Measurements from ENCODE around the gene CCN5. TPM values are rescaled to one million over a fixed set of nuclear protein-coding genes. Genes with fewer than 3 reads are reported as not detected.

Gene CCN5
- total and polyA plus RNA-seq, 7 donors = 1.0 to 48.7 (median 15.0) TPM

DNA sequence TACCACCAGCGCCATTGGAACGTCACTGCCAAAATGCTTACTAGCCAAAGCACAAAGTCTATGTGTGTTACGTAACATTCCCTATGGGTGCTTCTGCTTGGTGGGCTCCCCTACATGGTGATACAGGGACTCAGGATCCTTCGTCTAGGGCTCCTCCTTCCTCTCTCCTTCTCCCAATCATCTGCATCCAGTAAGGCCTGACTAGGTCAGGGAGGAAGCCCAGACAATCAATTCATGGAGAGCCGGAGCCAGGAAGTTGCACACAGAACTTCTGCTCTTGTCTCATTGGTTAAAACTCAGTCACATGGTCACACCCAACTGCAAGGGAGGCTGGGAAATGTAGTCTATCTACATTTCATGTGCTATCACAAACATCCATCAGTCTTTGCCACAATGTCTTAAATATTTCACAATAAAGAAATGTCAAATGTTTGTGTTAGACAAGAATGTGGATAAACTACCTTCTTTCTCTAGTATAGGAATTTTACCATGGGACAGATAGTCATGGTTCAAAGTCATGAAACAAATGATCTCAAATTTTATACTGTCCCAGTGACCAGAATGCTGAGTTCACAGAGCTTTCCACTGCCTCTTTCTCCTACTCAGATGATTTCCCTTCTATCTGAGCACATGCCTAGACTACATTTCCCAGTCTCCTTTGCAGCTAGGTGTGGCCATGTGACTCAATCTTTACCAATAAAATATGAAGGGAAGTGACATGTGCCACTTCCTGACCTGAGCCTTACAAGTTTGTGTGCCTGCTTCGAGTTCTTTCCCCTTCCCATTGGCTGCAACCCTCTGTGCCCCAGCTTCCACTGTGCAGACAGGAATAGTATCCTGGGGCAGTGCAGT is 21.2 kb downstream of the CCN5 start:
- no peaks in the 10 kb centered on the region for H3K36me3 ChIP-seq
- no peak for TF ChIP-seq POLR2A (IDR thresholded peaks at IDR 0.05)
- TF ChIP-seq EP300 (IDR thresholded peaks at IDR 0.05) = no peak
- no peak for TF ChIP-seq POLR2AphosphoS5 (IDR thresholded peaks at IDR 0.05)
- TF ChIP-seq CTCF (IDR thresholded peaks at IDR 0.05) = no peak
- peak overlapping the region in 1 of 4 donors; percentile 33 for H3K27ac ChIP-seq
- no peaks in the 10 kb centered on the region for H3K27me3 ChIP-seq
- no peak overlapping the region for H3K4me3 ChIP-seq
- intact Hi-C loops (cut with DNase I) = loop anchor here (10.0 kb wide), 2 partner anchors 202 to 522 kb away; partner anchors contain the start of gene OSER1
- 27 to 52% methylated on average over 6 of the region's 6 CpGs for WGBS, 2 donors
- peaks cover 0 to 12% (median 6%) of the 10 kb centered on the region in 4 donors for H3K4me1 ChIP-seq
- DNase-seq = peak; percentile 88
- no peaks in the 10 kb centered on the region for H3K9me3 ChIP-seq

GRCh38 chr20:44737116-44737515 is 21.9 kb downstream of the CCN5 start:
- Histone ChIP-seq H3K4me3 (no peak overlapping the region), H3K9me3 (no peaks in the 10 kb centered on the region), H3K27ac (no peak overlapping the region), H3K4me1 (peaks cover 0 to 7% (median 3%) of the 10 kb centered on the region in 4 donors), H3K27me3 (no peaks in the 10 kb centered on the region), H3K36me3 (no peaks in the 10 kb centered on the region)
- TF ChIP-seq POLR2AphosphoS5 (IDR thresholded peaks at IDR 0.05) = no peak
- TF ChIP-seq EP300 (IDR thresholded peaks at IDR 0.05) = no peak
- TF ChIP-seq POLR2A (IDR thresholded peaks at IDR 0.05) = no peak
- no peak for TF ChIP-seq CTCF (IDR thresholded peaks at IDR 0.05)
- WGBS, 2 donors = 97 to 98% methylated on average over 4 of the region's 4 CpGs
- no peak for DNase-seq
- intact Hi-C loops (cut with DNase I) = loop anchor here (10.0 kb wide), 2 partner anchors 202 to 522 kb away; partner anchors contain the start of gene OSER1

GRCh38 chr20:44738813-44739477 is 23.8 kb downstream of the CCN5 start:
- no peak for TF ChIP-seq POLR2AphosphoS5 (IDR thresholded peaks at IDR 0.05)
- TF ChIP-seq CTCF (IDR thresholded peaks at IDR 0.05) = no peak
- no peak for TF ChIP-seq EP300 (IDR thresholded peaks at IDR 0.05)
- no peak for TF ChIP-seq POLR2A (IDR thresholded peaks at IDR 0.05)
- 78 to 79% methylated on average over 7 of the region's 7 CpGs for WGBS, 2 donors
- no peaks in the 10 kb centered on the region for H3K36me3 ChIP-seq
- H3K4me3 ChIP-seq = no peak overlapping the region
- no peak overlapping the region for H3K27ac ChIP-seq
- no peak for DNase-seq
- H3K4me1 ChIP-seq = peaks cover 0 to 5% (median 0%) of the 10 kb centered on the region in 4 donors
- intact Hi-C loops (cut with DNase I) = loop anchor here (10.0 kb wide), 2 partner anchors 204 to 524 kb away; partner anchors contain the start of gene OSER1
- peaks cover 0 to 5% (median 0%) of the 10 kb centered on the region in 3 donors for H3K27me3 ChIP-seq
- H3K9me3 ChIP-seq = no peaks in the 10 kb centered on the region

DNA sequence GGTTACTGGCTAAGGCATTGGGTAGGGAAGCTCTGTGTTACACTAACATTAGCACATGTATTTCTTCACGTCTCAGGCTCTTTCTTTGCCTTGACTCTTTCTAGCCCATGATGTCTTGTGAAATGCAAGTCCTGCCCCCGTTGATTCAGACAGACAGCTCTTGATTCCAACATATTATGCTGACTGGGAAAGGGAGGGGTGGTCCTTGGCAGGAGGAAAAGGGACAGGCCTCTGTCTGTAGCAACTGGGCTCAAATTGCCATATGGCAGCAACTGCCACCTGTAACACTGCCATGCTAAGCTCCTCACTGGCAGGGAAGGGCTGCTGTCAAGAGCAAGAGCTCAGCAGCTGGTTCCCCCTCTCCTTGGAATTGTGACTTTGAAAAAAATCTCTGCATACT is 24.8 kb downstream of the CCN5 start:
- H3K27ac ChIP-seq = no peak overlapping the region
- intact Hi-C loops (cut with DNase I) = loop anchor here (10.0 kb wide), 2 partner anchors 205 to 525 kb away; partner anchors contain the start of gene OSER1
- H3K27me3 ChIP-seq = peaks cover 0 to 15% (median 0%) of the 10 kb centered on the region in 3 donors
- WGBS, 2 donors = 80 to 85% methylated on average over 2 of the region's 2 CpGs
- no peak for DNase-seq
- H3K4me3 ChIP-seq = no peak overlapping the region
- H3K9me3 ChIP-seq = no peaks in the 10 kb centered on the region
- TF ChIP-seq CTCF (IDR thresholded peaks at IDR 0.05) (no peak), EP300 (IDR thresholded peaks at IDR 0.05) (no peak), POLR2AphosphoS5 (IDR thresholded peaks at IDR 0.05) (no peak), POLR2A (IDR thresholded peaks at IDR 0.05) (no peak)
- no peaks in the 10 kb centered on the region for H3K36me3 ChIP-seq
- peaks cover 0 to 5% (median 0%) of the 10 kb centered on the region in 4 donors for H3K4me1 ChIP-seq
